ENCODE measurements around the gene TCFL5.

The TCFL5 gene

DNA sequence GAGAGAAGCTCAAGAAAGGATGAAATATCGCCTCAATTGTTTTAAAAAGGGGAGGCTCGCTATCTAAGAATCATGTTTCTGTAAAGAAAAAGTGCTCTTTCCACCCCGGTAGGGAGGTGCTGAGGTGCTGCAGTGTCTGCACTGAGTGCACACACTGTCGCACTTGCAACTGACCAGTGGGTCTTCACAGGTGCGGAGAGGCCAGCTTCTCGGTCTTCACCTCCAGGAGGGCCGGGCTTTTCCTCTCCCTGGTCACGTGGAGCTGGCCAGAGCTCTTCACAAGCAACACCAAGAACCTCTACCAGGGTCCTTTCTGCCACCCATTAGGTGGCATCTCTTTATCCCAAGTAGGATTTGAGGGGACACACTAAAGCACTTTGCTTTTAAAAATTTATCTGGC is 27.8 kb upstream of the TCFL5 start:
- H3K4me1 ChIP-seq (ENCODE audit: insufficient read depth, low read length, severe bottlenecking) = no peaks in the 10 kb centered on the region
- TF ChIP-seq EZH2 (IDR thresholded peaks at IDR 0.05; ENCODE audit: borderline replicate concordance, low read length) = no peak
- TF ChIP-seq, protein P1, sequence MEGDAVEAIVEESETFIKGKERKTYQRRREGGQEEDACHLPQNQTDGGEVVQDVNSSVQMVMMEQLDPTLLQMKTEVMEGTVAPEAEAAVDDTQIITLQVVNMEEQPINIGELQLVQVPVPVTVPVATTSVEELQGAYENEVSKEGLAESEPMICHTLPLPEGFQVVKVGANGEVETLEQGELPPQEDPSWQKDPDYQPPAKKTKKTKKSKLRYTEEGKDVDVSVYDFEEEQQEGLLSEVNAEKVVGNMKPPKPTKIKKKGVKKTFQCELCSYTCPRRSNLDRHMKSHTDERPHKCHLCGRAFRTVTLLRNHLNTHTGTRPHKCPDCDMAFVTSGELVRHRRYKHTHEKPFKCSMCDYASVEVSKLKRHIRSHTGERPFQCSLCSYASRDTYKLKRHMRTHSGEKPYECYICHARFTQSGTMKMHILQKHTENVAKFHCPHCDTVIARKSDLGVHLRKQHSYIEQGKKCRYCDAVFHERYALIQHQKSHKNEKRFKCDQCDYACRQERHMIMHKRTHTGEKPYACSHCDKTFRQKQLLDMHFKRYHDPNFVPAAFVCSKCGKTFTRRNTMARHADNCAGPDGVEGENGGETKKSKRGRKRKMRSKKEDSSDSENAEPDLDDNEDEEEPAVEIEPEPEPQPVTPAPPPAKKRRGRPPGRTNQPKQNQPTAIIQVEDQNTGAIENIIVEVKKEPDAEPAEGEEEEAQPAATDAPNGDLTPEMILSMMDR (IDR thresholded peaks at IDR 0.05; ENCODE audit: low read length) = no peak
- no peaks in the 10 kb centered on the region for H3K27me3 ChIP-seq (ENCODE audit: insufficient read depth, low read length)
- no peak overlapping the region for H2AFZ ChIP-seq (ENCODE audit: low read length)
- no peaks in the 10 kb centered on the region for H3F3A ChIP-seq (ENCODE audit: insufficient read depth, low read length)
- no peak overlapping the region for H3K27ac ChIP-seq (ENCODE audit: low read depth, low read length, poor library complexity, severe bottlenecking)
- no peaks in the 10 kb centered on the region for H3K79me2 ChIP-seq (ENCODE audit: insufficient read depth, low read length)
- H4K20me1 ChIP-seq (ENCODE audit: insufficient read depth, low read length) = no peaks in the 10 kb centered on the region
- no peaks in the 10 kb centered on the region for H3K9me2 ChIP-seq (ENCODE audit: low read depth, low read length)
- H3K36me3 ChIP-seq (ENCODE audit: insufficient read depth, low read length) = peaks cover 91% of the 10 kb centered on the region
- no peak overlapping the region for H3K9ac ChIP-seq (ENCODE audit: low read length)
- no peak overlapping the region for H3K4me2 ChIP-seq (ENCODE audit: low read length)
- no peaks in the 10 kb centered on the region for H3K9me3 ChIP-seq (ENCODE audit: low read length)
- H3K4me3 ChIP-seq (ENCODE audit: low read depth, low read length, poor library complexity, severe bottlenecking) = no peak overlapping the region

- Histone ChIP-seq H3K4me2 (ENCODE audit: low read length) (no peak overlapping the region), H3K9me3 (ENCODE audit: low read length) (no peaks in the 10 kb centered on the region), H3K4me3 (ENCODE audit: low read depth, low read length, poor library complexity, severe bottlenecking) (no peak overlapping the region), H3K27ac (ENCODE audit: low read depth, low read length, poor library complexity, severe bottlenecking) (no peak overlapping the region), H3K9me2 (ENCODE audit: low read depth, low read length) (no peaks in the 10 kb centered on the region), H3K4me1 (ENCODE audit: insufficient read depth, low read length, severe bottlenecking) (no peaks in the 10 kb centered on the region), H4K20me1 (ENCODE audit: insufficient read depth, low read length) (no peaks in the 10 kb centered on the region), H3F3A (ENCODE audit: insufficient read depth, low read length) (no peaks in the 10 kb centered on the region), H3K9ac (ENCODE audit: low read length) (no peak overlapping the region), H2AFZ (ENCODE audit: low read length) (no peak overlapping the region), H3K36me3 (ENCODE audit: insufficient read depth, low read length) (peaks cover 86% of the 10 kb centered on the region), H3K27me3 (ENCODE audit: insufficient read depth, low read length) (no peaks in the 10 kb centered on the region), H3K79me2 (ENCODE audit: insufficient read depth, low read length) (no peaks in the 10 kb centered on the region)
- TF ChIP-seq, protein P1 (IDR thresholded peaks at IDR 0.05; ENCODE audit: low read length) = no peak
- no peak for TF ChIP-seq EZH2 (IDR thresholded peaks at IDR 0.05; ENCODE audit: borderline replicate concordance, low read length)
Measured at GRCh38 chr20:62888910-62889309, 27.3 kb upstream of the TCFL5 start.

DNA sequence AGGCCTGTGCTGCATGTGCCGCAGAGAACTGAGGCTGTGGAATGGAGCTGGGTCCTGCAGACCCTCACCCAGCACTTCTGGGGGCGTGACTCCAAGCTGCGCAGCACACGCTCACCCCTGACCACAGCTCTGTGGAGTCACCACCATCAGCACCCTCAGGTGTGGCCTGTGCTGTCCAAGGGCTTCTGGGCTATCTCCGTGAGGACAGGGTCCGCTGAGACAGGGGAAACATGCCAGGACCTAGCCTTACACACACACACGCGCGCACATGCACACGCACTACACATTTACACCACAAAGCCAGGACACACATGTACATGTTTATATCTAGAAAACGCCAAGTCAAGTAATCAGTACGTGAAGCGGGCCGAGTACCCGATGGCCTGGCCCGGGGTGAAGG is 26.8 kb upstream of the TCFL5 start:
- Histone ChIP-seq H3K79me2 (ENCODE audit: insufficient read depth, low read length) (no peaks in the 10 kb centered on the region), H3K4me2 (ENCODE audit: low read length) (no peak overlapping the region), H3K4me1 (ENCODE audit: insufficient read depth, low read length, severe bottlenecking) (no peaks in the 10 kb centered on the region), H3F3A (ENCODE audit: insufficient read depth, low read length) (no peaks in the 10 kb centered on the region), H3K4me3 (ENCODE audit: low read depth, low read length, poor library complexity, severe bottlenecking) (no peak overlapping the region), H3K27ac (ENCODE audit: low read depth, low read length, poor library complexity, severe bottlenecking) (no peak overlapping the region), H3K9ac (ENCODE audit: low read length) (no peak overlapping the region), H3K9me3 (ENCODE audit: low read length) (no peaks in the 10 kb centered on the region), H4K20me1 (ENCODE audit: insufficient read depth, low read length) (no peaks in the 10 kb centered on the region), H3K36me3 (ENCODE audit: insufficient read depth, low read length) (peaks cover 81% of the 10 kb centered on the region), H2AFZ (ENCODE audit: low read length) (no peak overlapping the region), H3K27me3 (ENCODE audit: insufficient read depth, low read length) (no peaks in the 10 kb centered on the region), H3K9me2 (ENCODE audit: low read depth, low read length) (no peaks in the 10 kb centered on the region)
- TF ChIP-seq EZH2 (IDR thresholded peaks at IDR 0.05; ENCODE audit: borderline replicate concordance, low read length) = no peak
- TF ChIP-seq, protein P1 (IDR thresholded peaks at IDR 0.05; ENCODE audit: low read length) = no peak

Data from OCI-LY1 (cell line).